Ovary (tissue), 9 donors: Measurements from ENCODE around the gene PDC. TPM values are rescaled to one million over a fixed set of nuclear protein-coding genes. Genes with fewer than 3 reads are reported as not detected.
"Not testable (repeated sequence)": the region's sequence is repeated elsewhere in the genome, so short reads cannot be mapped to it uniquely, and the experiment has no call there.

Experiments
- DNase-seq, 5 donors: peaks; one replicate each; pipeline ENCODE4 v3.0.0-alpha.2; 2019 to 2020
- H3K27ac ChIP-seq, 2 donors: fragments of 200-600 bp; one replicate each; pipeline versions ENCODE4 v1.5.1 to v1.8.0; 2019 to 2022
- H3K27me3 ChIP-seq: fragments of 200-600 bp; one replicate; pipeline ENCODE4 v1.8.0; 2022
- H3K36me3 ChIP-seq: fragments of 200-600 bp; sonication (generic); one replicate; pipeline ENCODE4 v1.5.1; 2019
- H3K4me1 ChIP-seq: one replicate; pipeline ENCODE4 v1.8.1; 2013; ENCODE audit warnings: mild to moderate bottlenecking, moderate library complexity; ENCODE audit not compliant: insufficient read depth
- H3K4me3 ChIP-seq: fragments of 200-600 bp; sonication (generic); one replicate; pipeline ENCODE4 v1.5.1; 2017
- H3K9me3 ChIP-seq, 2 donors: fragments of 200-600 bp in 1 of 2; sonication (generic) in 1 of 2; one replicate each; pipeline versions ENCODE4 v1.5.1 to v1.8.1; 2013 to 2019; ENCODE audit warnings: mild to moderate bottlenecking in 1 of 2, moderate library complexity in 1 of 2
- CTCF ChIP-seq, 3 donors: fragments of 450-650 bp in 2 of 3; fragments of 200-600 bp in 1 of 3; IDR thresholded peaks; one replicate each; pipeline versions ENCODE4 v1.5.1 to v1.8.0; 2016 to 2022; ENCODE audit warnings: antibody characterized with exemption in 3 of 3, mild to moderate bottlenecking in 1 of 3
- EP300 ChIP-seq: sonication (generic); formaldehyde crosslinking; IDR thresholded peaks from one replicate; pipeline ENCODE4 v1.6.1; 2017; ENCODE audit warnings: antibody characterized with exemption
- POLR2A ChIP-seq: fragments of 450-650 bp; IDR thresholded peaks from one replicate; pipeline ENCODE4 v1.6.1; 2017; ENCODE audit warnings: antibody characterized with exemption, mild to moderate bottlenecking, moderate library complexity
- WGBS, 3 donors: extraction: QIAGEN DNeasy Blood & Tissue Kit in 1 of 3; methylation state at CpG; one replicate each; pipeline versions ENCODE4 v1.1.5 to v1.1.7; 2013 to 2017; 5-methylcytosine and 5-hydroxymethylcytosine counted together
- intact Hi-C, 4 donors: fragments of 100-400 bp; cut with DNase I; formaldehyde crosslinking; loops; one replicate each; pipeline versions ENCODE4 v1.11.0 to v1.15.1; 2022 to 2023
- polyA plus RNA-seq, 2 donors: library from polyadenylated mRNA; stranded (reverse); fragments of 200-250 nt in 1 of 2; fragments of 350-450 nt in 1 of 2; fragmentation: Illumina TruSeq in 1 of 2; extraction: RNeasy Lipid Tissue Mini Kit (QIAGEN cat#74804) in 1 of 2; gene quantifications; one replicate each; pipeline ENCODE4 v1.2.3, GENCODE V29; 2013 to 2014
- total RNA-seq, 7 donors: library from RNA; depleted of rRNA in 2 of 7; stranded (reverse); fragments of >200 nt in 2 of 7; fragmentation: NEBNext Ultra II Directional in 3 of 7; extraction: Animal tissue kit (Norgen Biotek cat#: 25700) in 3 of 7; gene quantifications; one replicate each; pipeline versions ENCODE4 v1.1.0 to v1.2.4, GENCODE V29; 2016 to 2023
- donor health status: DM: no; HTN: no; CAD: no; lungs with moderate emphysema.
- donor health status: DM: no; HTN: no; CAD: no.
- donor health status: Bipolar disorder and iron deficiency.
- donor health status: DM: yes; HTN: yes; CAD: no.
- donor health status: DM: no; HTN: no; CAD: no.
- donor health status: DM: yes; HTN: yes; CAD: no.

Gene PDC
- total and polyA plus RNA-seq, 9 donors = not detected

- TF ChIP-seq POLR2A (no peak), CTCF (IDR thresholded peaks at IDR 0.05) (no peak), EP300 (no peak)
- no peaks in the 10 kb centered on the region for H3K36me3 ChIP-seq
- no peaks in the 10 kb centered on the region for H3K27me3 ChIP-seq
- intact Hi-C loops = no loop called here
- H3K27ac ChIP-seq = no peak overlapping the region
- H3K9me3 ChIP-seq = no peaks in the 10 kb centered on the region
- no peak for DNase-seq
- H3K4me1 ChIP-seq = no peaks in the 10 kb centered on the region
- H3K4me3 ChIP-seq = no peak overlapping the region
Measured at GRCh38 chr1:186403632-186404031, 57.3 kb downstream of the PDC start.

- H3K27me3 ChIP-seq, DNase-seq, H3K36me3 ChIP-seq, intact Hi-C loops, H3K27ac ChIP-seq, H3K4me1 ChIP-seq, H3K9me3 ChIP-seq, H3K4me3 ChIP-seq: not testable (repeated sequence)
- 89 to 94% (median 93%) methylated on average over 2 of the region's 2 CpGs for WGBS, 3 donors
Measured at GRCh38 chr1:186401446-186401845, 59.5 kb downstream of the PDC start.

Other genes with a start within 250 kb of the PDC start
- 10 to 100 TPM in 1 of 7 donors, 1 to 10 TPM in 4, under 1 TPM in 2; 0.20 to 20.4 (median 1.7) TPM for gene PRG4, start 164.8 kb downstream of the PDC start, total RNA-seq
- 1 to 10 TPM; 1.7 to 8.2 TPM for gene PRG4, start 164.8 kb downstream of the PDC start, polyA plus RNA-seq
- 100 to 1,000 TPM in 1 of 7 donors, 10 to 100 TPM in 6; 55.9 to 107 (median 81.3) TPM for gene TPR, start 85.9 kb downstream of the PDC start, total RNA-seq
- 10 to 100 TPM; 26.3 to 28.8 TPM for gene TPR, start 85.9 kb downstream of the PDC start, polyA plus RNA-seq
- gene ODR4, start 85.3 kb downstream of the PDC start, total RNA-seq = 10 to 100 TPM; 13.2 to 19.1 (median 16.7) TPM
- gene ODR4, start 85.3 kb downstream of the PDC start, polyA plus RNA-seq = 10 to 100 TPM; 11.6 to 12.7 TPM
- 1 to 10 TPM in 5 of 7 donors, under 1 TPM in 2; 0.50 to 7.4 (median 2.4) TPM for gene PTGS2, start 219.3 kb upstream of the PDC start, total RNA-seq
- 1 to 10 TPM in 1 of 2 donors, under 1 TPM in 1; 0.86 to 2.4 TPM for gene PTGS2, start 219.3 kb upstream of the PDC start, polyA plus RNA-seq